SHP77 treated with DMSO at 0.1 percent for 48 hours (cell line): ENCODE measurements around the gene ITGB5.
"Not testable (repeated sequence)": the region's sequence is repeated elsewhere in the genome, so short reads cannot be mapped to it uniquely, and the experiment has no call there.

Source experiments
- DNase-seq: peaks from one replicate; lab custom pipeline; 2025; lab: John Stamatoyannopoulos, UW

Gene ITGB5

DNA sequence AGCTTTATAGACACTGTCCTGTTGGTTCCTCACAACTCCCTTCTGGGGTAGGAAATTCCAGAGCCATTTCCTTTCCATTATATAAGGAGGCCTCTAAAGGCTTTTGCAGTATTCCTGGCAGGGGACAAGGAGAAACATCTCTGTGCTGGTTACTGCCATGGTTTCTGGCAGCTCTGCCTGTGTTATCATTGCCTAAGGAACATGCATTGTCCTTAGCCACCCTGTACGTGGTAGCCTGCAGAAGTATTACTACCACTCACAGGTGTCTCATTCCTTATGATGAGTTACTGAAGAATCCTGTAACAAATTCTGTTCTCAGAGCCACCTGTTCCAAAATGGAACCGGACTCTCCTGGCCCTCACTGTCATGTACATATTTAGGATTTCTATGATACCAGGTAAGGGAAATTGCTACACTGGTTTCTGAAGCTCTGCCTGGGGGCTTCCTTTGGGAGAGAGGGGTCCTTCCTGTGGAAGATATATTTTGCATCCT is 98.9 kb downstream of the ITGB5 start:
- DNase-seq = no peak

GRCh38 chr3:124787476-124788195 is 99.5 kb downstream of the ITGB5 start:
- no peak for DNase-seq

DNA sequence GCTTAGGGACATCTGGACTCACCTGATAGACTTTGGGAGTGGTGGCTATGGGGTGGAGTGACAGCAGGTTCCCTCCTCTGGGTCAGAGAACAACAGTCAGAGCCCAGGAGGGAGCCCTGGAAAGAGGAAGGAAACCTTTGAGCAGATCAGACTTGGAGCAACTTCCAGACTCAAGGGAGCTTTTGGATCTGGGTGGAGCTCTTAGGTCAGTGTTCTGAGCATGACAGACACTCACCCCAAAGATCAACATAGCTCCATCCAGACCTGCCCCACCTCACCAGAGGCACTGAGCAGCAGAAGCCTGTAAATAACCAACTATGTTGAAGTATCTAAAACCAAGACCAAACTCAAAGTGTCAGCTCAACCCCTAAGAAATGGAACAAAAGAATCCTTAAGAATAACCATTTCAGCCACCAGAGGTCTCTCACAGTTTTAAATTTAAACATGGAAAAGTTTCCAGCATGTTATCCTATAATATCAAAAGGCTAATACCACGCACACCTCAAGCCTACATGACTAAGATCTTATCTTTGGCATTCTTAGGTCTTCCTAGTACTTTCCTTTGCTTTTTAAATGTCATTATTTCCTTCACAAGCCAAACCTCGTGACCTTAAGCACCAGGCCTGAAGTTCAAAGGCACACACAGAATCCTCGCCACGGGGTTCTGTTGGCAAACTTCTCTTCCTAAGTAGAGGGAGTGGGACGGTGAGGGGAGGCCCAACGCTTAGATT is 100.5 kb downstream of the ITGB5 start:
- no peak for DNase-seq

DNA sequence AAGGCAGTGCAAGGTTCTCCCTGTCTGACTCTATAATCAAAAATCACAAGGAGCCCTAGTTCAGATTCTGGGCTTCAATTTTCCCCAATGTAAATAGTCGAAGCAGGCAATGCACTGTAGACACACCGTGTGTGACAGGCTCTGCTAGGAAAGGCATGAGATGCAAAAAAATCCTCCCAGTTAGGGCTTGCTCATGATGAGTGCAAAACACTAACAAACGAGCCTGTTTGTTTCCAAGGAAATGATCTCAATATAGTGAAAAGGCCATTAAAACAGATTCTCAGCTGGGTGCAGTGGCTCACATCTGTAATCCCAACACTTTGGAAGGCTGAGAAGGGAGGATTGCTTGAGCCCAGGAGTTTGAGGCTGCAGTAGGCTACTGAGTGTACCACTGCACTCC is 101.2 kb downstream of the ITGB5 start:
- DNase-seq = no peak

DNA sequence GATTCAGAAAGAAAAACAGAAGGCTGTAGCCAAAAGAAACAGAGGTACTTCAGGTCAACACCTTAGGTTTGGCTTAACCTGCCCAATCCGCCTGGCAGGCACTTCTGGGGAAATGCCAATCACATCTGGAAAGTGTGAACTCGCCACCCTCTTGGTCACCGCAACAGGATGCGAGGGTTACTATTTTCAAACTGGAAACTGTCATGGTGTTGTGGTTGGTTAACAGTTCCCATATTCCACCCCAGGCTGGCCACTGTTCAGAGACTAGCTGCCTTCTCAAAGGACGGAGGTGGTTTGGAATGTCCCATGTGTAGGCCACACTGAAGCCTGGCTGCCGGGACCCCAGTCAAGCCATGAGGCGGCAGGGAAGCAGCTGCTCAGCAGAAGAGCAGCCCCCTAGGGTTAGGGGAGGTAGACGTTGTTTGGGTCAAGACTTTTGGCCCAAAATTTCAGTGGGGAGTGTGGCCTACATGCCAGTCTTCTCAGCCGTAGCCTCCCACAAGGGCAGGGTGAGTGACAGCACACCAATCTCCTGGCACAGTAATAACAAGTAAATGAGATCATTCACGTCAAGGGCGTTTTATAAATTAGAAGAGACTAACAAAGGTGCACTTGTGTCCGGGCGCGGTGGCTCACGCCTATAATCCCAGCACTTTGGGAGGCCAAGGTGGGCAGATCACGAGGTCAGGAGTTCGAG is 102.3 kb downstream of the ITGB5 start:
- no peak for DNase-seq

DNA sequence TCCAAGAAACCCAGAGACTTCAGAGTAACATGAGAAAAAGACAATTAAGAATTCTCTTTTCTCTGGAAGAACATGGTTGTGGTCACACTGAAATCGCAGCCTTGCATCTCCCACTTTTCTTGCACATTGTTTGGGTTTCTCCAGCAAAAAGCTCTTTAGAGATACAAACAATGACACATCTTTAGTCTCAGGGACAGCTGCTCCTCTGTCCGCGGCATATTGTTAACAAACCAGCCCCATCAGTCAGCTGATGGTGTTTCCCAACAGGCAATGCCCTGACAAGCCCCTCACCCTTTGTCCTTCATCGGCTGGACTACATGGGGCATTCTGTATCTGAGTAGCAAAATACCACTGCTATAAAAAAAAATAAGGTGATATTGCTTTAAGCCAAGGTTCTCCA is 103.5 kb downstream of the ITGB5 start:
- DNase-seq = no peak

DNA sequence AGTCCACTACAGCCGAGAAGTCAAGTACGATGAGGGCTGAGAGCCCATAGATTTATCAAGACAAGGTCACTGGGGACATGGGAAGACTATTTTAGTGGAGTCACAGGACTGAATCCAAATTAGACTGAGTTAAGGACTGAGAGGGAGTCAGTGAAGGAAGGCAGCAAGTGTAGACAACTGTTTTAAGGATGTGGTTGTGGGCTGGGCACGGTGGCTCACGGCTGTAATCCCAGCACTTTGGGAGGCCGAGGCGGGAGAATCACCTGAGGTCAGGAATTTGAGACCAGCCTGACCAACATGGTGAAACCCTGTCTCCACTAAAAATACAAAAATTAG is 104.8 kb downstream of the ITGB5 start:
- DNase-seq = not testable (repeated sequence)

- DNase-seq = no peak
Observed at GRCh38 chr3:124781476-124782376, 105.4 kb downstream of the ITGB5 start.

DNA sequence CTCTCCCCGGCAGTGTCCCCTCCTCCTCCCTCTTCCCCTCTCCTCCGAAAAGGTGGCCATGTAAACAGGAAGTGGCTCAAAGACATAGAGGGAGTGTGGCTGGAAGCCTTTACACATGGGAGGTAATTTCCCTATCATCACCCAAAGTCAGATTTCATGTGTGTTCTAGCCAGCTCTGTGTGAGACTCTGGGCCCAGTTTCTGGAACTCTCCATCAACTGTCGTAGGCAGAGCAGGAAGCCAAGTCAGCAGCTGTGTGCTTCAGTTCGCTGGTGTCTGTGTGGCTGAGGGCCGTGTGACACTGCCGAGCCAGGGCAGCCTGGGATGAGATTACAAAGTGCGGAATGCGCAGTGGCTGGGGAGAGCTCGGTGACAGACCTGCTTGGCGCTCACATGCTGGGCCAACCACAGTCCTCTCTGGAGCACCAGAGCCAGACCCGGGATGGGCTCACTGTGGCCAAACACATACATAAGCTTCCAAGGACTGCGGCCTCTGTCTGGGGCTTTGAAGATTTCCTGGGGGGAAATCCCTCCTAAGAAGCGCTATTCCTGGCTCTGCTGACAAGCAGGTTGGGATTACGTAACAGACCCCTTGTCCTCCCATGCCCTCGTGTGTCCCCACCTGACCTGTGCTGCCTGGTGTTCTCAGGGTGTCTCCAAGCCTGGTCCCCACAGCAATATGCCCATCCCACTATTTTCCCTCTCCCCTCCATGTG is 106.2 kb downstream of the ITGB5 start:
- peak; percentile 77 for DNase-seq

DNA sequence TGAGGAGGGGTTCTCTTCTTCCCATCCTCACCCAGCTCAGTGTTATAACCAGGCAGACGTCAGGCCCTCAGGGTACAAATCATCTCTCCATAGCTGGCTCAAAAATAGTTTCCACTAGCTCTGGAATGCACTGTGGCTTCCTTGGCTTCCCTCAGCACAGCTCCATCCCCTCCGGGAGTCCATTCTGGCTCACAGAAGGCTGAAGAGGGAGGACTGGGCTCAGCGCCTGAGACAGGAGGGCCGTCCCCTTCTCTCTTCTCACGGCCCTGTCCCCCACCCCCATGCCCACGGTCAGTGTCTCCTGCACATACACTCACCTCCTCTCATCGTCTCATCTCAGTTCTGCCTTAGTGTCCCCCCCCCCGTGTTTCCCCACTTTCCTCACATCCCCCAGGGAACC is 106.8 kb downstream of the ITGB5 start:
- DNase-seq = no peak

DNA sequence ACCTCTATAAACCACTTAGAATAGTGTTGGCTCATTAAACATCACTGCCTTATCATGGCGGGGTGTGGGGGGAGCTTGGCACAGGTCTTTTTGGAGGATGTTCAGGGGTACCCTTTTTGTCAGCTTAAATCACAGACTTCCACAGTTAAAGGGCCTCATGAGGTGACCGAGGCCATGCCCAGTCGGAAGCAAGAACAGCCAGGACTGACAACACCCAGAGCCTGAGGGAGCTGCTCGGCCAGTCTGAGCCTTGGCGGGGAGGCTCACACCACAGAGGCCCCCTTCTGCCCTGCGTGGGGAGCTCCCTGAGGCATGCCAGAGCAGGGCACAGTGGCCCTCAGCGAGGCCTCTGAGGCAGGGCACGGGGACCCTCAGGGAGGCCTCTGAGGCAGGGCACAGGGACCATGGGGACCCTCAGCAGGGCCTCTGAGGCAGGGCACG is 107.4 kb downstream of the ITGB5 start:
- DNase-seq = no peak

GRCh38 chr3:124779116-124779515 is 108.0 kb downstream of the ITGB5 start:
- no peak for DNase-seq

DNA sequence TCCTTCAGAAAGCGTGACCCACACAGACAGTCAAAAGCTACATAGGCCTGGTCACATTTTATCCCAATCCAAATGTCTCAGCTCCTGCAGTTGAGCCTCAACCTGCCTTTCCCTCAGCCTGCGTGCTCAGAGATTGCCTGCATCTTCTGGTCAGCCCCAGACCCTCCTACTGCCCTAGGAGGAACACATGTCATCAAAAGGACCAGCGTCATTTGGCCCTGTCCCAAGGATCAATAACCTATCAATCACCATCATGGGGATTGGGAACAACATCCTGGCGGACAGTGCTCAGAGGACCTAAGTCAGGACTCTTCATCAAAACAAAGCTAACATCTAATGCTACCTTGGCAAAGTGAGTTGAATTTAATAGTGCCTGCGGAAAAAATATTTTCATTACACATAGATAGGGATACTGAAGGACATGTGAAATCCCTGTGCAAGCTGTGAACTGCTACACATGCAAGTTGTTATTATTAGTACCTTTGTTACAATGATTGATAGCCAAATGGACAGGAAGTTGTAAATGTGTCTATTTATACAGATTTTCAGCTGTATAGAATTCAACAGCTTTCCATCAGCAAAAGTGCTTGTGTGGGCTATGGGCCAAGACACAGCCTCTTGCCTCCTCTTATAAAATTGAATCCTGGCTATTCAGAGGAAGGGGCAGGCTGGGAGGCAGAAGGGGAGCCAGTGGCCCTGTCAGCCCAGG is 109.2 kb downstream of the ITGB5 start:
- peak; percentile 77 for DNase-seq

GRCh38 chr3:124776856-124777255 is 110.3 kb downstream of the ITGB5 start:
- no peak for DNase-seq

DNA sequence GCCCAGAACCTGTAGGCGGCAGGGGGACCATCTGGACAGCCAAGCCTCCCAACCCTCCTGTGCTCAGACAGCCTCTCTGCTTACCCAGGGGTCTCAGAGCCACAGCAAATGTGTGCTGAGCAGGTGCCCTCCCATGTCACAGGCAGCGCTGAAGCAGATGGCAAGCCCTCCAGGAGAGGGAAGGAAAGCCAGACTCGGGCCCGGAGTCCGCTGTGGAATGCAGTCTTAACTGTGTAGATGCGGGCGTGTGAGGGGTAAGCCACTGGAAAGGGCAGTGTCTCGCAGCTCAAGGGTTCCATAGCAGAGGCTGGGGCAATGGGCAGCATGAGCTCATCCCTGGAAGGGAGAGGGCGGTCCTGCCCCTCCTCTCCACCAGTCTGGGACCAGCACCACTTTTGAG is 111.3 kb downstream of the ITGB5 start:
- no peak for DNase-seq

- no peak for DNase-seq
Observed at GRCh38 chr3:124774841-124775402, 112.2 kb downstream of the ITGB5 start.

DNA sequence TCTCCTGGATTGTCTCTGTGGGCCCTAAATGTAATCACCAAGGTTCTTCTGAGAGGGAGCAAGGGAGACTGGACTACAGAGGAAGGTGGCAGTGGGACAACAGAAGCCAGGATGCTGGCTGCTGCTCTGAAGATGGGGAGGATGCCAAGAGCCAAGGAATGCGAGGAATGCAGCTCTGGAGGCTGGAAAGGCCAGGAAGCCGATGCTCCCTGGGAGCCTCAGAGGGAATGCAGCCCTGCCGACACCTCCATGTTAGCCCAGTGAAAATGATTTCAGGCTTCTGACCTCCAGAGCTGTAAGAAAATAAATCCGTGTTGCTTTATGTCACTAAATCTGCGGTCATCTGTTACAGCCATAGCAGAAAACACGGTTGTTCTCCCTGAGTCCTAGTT is 112.8 kb downstream of the ITGB5 start:
- DNase-seq = no peak

GRCh38 chr3:124773351-124774326 is 113.5 kb downstream of the ITGB5 start:
- no peak for DNase-seq
